Brain microvascular endothelial cell (primary cell): ENCODE results near the gene TSR3.

ENCODE experiments used
- DNase-seq: peaks from one replicate; pipeline ENCODE4 v3.0.0-alpha.2; 2020
- H3K27ac ChIP-seq: fragments of 250-450 bp; sonication (Bioruptor Pico); 2 replicates; pipeline ENCODE4 v1.5.1; 2020; ENCODE audit warnings: mild to moderate bottlenecking, moderate library complexity
- H3K27me3 ChIP-seq: fragments of 250-450 bp; sonication (Bioruptor Pico); replicated peaks from 2 replicates; pipeline ENCODE4 v1.5.1; 2020; ENCODE audit warnings: mild to moderate bottlenecking
- H3K36me3 ChIP-seq: fragments of 250-450 bp; sonication (Bioruptor Pico); replicated peaks from 2 replicates; pipeline ENCODE4 v1.5.1; 2020; ENCODE audit warnings: mild to moderate bottlenecking
- H3K4me3 ChIP-seq: 2 replicates; pipeline ENCODE4 v1.5.1; 2011; ENCODE audit warnings: low read depth, mild to moderate bottlenecking, control low read depth, low read length, moderate library complexity
- in situ Hi-C: cut with HindIII; loops from 2 replicates; pipeline ENCODE4 v1.10.0; 2017; ENCODE audit warnings: low sequenced_read_pairs, low pct_ligation_motif_present
- TF ChIP-seq, protein P1 (sequence below): IDR thresholded peaks from 2 replicates; pipeline ENCODE4 v1.5.1; 2011; ENCODE audit warnings: low read depth, mild to moderate bottlenecking, moderate library complexity, low read length, control low read depth, inconsistent platforms; ENCODE audit errors: missing control alignments

TSR3 gene

DNA sequence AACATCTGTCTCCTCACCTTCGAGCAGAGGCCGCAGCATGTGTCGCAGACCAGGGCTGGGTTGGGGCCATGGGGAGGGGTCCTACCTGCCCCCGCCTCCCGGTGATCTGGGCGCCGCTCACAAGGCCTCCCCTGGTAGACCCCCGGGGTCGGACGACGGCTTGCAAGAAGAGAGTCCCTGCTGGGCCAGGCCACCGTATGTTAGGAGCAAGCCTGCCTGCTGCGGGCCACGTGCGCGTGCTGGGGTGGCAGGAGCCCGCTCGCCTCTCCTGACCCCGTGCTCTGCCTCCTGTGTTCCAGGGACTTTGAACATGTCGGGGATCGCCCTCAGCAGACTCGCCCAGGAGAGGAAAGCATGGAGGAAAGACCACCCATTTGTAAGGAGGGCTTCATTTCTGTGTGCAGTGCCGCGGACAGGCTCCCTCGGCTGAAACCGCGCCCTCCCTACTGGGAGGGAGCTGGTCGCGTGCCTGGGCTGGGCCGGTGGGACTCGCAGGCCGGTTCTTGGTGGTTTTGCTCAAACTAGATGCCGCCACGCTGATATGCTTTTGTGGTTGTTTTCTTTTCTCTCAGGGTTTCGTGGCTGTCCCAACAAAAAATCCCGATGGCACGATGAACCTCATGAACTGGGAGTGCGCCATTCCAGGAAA lies 37.8 kb downstream of the TSR3 start:
- no peak overlapping the region for H3K27ac ChIP-seq
- DNase-seq: no peak
- TF ChIP-seq, protein P1, sequence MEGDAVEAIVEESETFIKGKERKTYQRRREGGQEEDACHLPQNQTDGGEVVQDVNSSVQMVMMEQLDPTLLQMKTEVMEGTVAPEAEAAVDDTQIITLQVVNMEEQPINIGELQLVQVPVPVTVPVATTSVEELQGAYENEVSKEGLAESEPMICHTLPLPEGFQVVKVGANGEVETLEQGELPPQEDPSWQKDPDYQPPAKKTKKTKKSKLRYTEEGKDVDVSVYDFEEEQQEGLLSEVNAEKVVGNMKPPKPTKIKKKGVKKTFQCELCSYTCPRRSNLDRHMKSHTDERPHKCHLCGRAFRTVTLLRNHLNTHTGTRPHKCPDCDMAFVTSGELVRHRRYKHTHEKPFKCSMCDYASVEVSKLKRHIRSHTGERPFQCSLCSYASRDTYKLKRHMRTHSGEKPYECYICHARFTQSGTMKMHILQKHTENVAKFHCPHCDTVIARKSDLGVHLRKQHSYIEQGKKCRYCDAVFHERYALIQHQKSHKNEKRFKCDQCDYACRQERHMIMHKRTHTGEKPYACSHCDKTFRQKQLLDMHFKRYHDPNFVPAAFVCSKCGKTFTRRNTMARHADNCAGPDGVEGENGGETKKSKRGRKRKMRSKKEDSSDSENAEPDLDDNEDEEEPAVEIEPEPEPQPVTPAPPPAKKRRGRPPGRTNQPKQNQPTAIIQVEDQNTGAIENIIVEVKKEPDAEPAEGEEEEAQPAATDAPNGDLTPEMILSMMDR: no peak
- H3K36me3 ChIP-seq: peaks cover 54% of the 10 kb centered on the region
- no peak overlapping the region for H3K4me3 ChIP-seq
- in situ Hi-C loops: no loop called here
- H3K27me3 ChIP-seq: no peaks in the 10 kb centered on the region

DNA sequence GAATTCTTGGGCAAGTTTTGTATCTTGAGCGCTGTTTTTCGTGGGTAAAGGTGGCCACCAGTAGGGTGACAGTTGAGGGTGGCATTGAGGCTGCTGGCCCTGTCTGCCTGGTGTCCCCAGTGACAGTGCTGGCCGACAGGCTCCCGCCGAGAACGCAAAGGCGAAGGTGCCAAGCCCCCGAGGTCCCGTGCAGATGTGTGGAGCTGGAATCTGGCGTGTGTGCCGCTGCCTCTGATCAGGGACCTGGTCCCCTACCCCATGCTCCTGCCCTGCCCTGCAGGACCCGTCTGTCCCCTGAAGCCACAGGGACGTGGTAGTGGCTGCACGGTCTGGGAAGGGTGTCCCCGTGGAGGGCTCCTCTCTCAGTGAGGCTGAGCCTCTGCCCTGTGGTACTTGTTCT lies 38.8 kb downstream of the TSR3 start:
- H3K27me3 ChIP-seq: no peaks in the 10 kb centered on the region
- no peak overlapping the region for H3K27ac ChIP-seq
- peaks cover 44% of the 10 kb centered on the region for H3K36me3 ChIP-seq
- TF ChIP-seq, protein P1: no peak
- in situ Hi-C loops: no loop called here
- H3K4me3 ChIP-seq: no peak overlapping the region
- DNase-seq: no peak

DNA sequence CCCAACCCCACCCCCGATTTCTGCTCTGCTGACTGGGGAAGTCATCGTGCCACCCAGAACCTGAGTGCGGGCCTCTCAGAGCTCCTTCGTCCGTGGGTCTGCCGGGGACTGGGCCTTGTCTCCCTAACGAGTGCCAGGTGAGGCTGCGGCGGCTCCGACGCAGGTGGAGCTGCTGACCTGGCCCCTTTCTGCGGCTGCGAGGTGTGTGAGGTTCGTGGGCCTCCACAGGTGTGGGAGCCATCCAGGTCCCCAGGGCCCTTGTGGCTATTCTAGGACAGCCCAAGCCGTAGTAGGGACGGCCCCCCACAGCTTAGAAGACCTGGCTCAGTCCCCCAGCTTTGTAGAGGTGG lies 39.2 kb downstream of the TSR3 start:
- Histone ChIP-seq H3K27me3 (no peaks in the 10 kb centered on the region), H3K36me3 (peaks cover 40% of the 10 kb centered on the region), H3K4me3 (no peak overlapping the region), H3K27ac (no peak overlapping the region)
- in situ Hi-C loops: no loop called here
- DNase-seq: no peak
- TF ChIP-seq, protein P1: no peak

DNA sequence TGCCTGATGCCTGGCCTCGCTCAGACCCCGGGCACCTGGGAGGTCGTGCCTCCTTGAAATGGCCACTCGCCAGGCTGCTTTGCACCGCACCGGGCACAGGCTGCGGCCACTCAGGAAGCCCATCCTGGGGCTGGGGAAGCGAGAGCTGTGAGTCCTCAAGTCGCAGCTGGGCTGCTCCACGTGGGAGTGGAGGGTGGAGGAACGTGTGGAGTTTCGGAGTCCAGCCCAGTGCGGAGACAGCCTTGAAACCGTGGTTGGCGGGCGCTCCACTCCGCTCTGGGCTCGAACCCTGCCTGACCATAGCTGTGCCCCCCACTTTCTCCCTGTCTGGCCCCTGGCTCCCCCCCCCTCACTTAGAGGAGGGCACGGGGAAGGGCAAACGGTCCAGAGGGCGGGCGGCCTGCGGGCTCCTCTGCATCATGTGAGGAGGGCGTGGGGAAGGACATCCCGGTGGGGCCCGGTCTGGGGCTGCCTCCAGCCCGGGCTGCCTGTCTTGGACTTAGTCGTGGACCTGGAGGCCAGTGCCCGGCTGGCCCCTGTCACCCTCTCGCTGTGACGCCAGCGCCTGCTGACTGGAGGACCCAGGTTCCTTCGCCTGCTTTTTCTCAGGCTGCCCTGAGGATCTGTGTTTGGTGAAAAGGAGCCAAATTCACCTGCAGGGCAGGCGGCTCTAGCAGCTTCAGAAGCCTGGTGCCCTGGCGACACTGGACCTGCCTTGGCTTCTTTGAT lies 39.8 kb downstream of the TSR3 start:
- Histone ChIP-seq H3K36me3 (peaks cover 36% of the 10 kb centered on the region), H3K4me3 (peak overlapping the region; percentile 77), H3K27me3 (no peaks in the 10 kb centered on the region), H3K27ac (no peak overlapping the region)
- DNase-seq: no peak
- in situ Hi-C loops: no loop called here
- TF ChIP-seq, protein P1: no peak

DNA sequence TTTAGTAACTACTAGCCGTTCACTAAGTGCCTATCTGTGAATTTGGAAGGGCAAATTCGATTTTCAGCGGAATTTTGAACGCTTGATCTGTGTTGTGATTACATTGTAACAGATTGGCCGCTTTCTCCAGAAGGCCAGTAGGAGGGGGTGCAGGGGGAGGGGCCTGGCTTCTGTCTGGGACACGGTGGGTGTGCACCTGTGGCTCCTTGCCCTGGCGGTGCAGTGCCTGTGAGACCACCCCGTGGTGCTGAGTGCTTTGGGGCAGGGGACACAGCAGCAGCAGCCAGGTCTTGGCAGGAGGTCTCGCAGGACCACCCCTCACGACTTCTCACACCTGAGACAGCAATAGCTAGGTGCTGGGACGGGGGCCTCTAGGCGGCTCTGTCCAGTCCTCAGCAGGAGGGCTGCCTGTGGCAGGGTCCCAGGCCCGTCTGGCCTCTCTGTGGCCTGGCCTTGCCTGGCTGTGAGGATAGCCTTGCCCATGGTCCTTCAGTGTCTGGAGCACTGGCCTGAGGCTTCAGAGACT lies 40.4 kb downstream of the TSR3 start:
- Histone ChIP-seq H3K4me3 (peak overlapping the region; percentile 77), H3K27me3 (no peaks in the 10 kb centered on the region), H3K27ac (no peak overlapping the region), H3K36me3 (peaks cover 30% of the 10 kb centered on the region)
- in situ Hi-C loops: no loop called here
- TF ChIP-seq, protein P1: no peak
- no peak for DNase-seq
